Measurements from ENCODE around the gene TMEM108. TPM values are rescaled to one million over a fixed set of nuclear protein-coding genes. Genes with fewer than 3 reads are reported as not detected.

The TMEM108 gene
- total and polyA plus RNA-seq, 2 of the 4 experiments (the other 2 are of a cell fraction) = 0.18 to 2.2 TPM

DNA sequence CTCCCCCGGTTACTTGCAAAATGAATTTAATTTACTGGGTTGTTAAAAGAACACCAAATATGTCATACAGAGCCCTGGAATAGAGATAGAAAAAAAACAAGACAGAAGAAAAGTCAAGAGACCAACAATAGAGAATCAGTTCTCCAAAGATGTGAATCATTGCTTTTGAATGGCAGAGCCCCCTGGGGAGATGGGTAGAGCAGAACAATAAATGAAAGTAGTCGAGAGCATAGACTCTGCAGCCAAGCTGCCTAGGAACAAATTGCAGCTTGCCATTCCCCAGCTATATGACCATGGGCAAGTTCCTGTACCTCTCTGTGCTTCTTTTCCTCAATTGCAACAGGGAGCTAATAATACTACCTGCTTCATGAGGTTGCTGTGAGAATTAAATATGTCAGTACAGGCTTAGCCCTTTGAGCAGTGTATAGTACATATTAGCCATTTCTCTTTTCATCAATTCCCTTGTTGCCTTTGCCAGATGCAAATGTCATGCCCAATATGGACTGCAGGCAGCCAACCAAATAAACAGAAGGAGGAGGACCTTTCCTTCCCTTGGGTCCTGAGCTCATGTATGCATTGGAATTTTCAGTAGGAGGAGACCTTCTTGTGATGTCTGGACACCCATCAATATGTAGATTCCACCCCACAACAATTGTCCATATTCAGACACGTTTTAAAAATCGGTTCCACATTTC is 336.7 kb downstream of the TMEM108 start:
- no peak for TF ChIP-seq CTCF (conservative IDR thresholded peaks at IDR 0.05; ENCODE audit: low read depth, low read length)
- no peak for TF ChIP-seq RCOR1 (IDR thresholded peaks at IDR 0.05; ENCODE audit: insufficient replicate concordance, low read length)
- no peak for TF ChIP-seq NFE2L2 (IDR thresholded peaks at IDR 0.05; ENCODE audit: low read depth, low read length)
- no peak for TF ChIP-seq MAZ (IDR thresholded peaks at IDR 0.05; ENCODE audit: borderline replicate concordance, low read depth, low read length)
- TF ChIP-seq CHD1 (IDR thresholded peaks at IDR 0.05; ENCODE audit: low read depth, low read length) = no peak
- no peak for TF ChIP-seq RFX5 (IDR thresholded peaks at IDR 0.05; ENCODE audit: low read depth, low read length)
- no peak for TF ChIP-seq MAFK (IDR thresholded peaks at IDR 0.05; ENCODE audit: low read depth, low read length)
- no peak for TF ChIP-seq POLR2A (IDR thresholded peaks at IDR 0.05; ENCODE audit: low read depth, low read length)
- no peak for TF ChIP-seq FOS (IDR thresholded peaks at IDR 0.05; ENCODE audit: low read depth, low read length)
- TF ChIP-seq SMC3 (IDR thresholded peaks at IDR 0.05; ENCODE audit: low read depth, low read length) = no peak
- TF ChIP-seq RAD21 (IDR thresholded peaks at IDR 0.05; ENCODE audit: low read length) = no peak
- TF ChIP-seq USF2 (IDR thresholded peaks at IDR 0.05; ENCODE audit: low read depth, low read length) = no peak
- TF ChIP-seq BHLHE40 (IDR thresholded peaks at IDR 0.05; ENCODE audit: low read depth, low read length) = no peak
- TF ChIP-seq, protein P1, sequence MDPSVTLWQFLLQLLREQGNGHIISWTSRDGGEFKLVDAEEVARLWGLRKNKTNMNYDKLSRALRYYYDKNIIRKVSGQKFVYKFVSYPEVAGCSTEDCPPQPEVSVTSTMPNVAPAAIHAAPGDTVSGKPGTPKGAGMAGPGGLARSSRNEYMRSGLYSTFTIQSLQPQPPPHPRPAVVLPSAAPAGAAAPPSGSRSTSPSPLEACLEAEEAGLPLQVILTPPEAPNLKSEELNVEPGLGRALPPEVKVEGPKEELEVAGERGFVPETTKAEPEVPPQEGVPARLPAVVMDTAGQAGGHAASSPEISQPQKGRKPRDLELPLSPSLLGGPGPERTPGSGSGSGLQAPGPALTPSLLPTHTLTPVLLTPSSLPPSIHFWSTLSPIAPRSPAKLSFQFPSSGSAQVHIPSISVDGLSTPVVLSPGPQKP (IDR thresholded peaks at IDR 0.05; ENCODE audit: borderline replicate concordance, low read depth, low read length) = no peak
- TF ChIP-seq MXI1 (IDR thresholded peaks at IDR 0.05; ENCODE audit: borderline replicate concordance, low read depth, low read length) = no peak
- no peak for TF ChIP-seq CEBPB (IDR thresholded peaks at IDR 0.05; ENCODE audit: low read depth, low read length)
- intact Hi-C loops (cut with micrococcal nuclease) (no loop called here), in situ Hi-C loops (cut with MboI; ENCODE audit: low sequenced_read_pairs) (no loop called here), dilution Hi-C loops (cut with HindIII; ENCODE audit: low sequenced_read_pairs, unreplicated experiment) (no loop called here)
- Histone ChIP-seq H3K56ac (ENCODE audit: extremely low read depth, insufficient read depth, low read length) (no peak overlapping the region), H3K9me3 (ENCODE audit: control insufficient read depth, insufficient read depth, low read length) (no peaks in the 10 kb centered on the region), H3K27ac (ENCODE audit: insufficient read depth, low read length) (no peak overlapping the region), H3K18ac (ENCODE audit: low read depth, low read length) (no peak overlapping the region), H3K4me2 (ENCODE audit: low read depth, low read length) (no peak overlapping the region), H3K4me1 (ENCODE audit: control insufficient read depth, insufficient read depth, low read length) (no peaks in the 10 kb centered on the region), H4K5ac (ENCODE audit: low read depth, low read length) (no peak overlapping the region), H2BK15ac (ENCODE audit: low read depth, low read length) (no peak overlapping the region), H2AFZ (replicated peaks; ENCODE audit: low read length, poor library complexity) (no peak overlapping the region), H3K4ac (ENCODE audit: low read depth, low read length) (no peak overlapping the region), H2AK9ac (replicated peaks; ENCODE audit: low read depth, low read length, poor library complexity) (no peak overlapping the region), H3K79me1 (ENCODE audit: low read depth in 1 of 2, low read length in 2 of 2) (peaks cover 0 to 3% of the 10 kb centered on the region in 2 experiments; a peak in 1 of 4 replicates), H2AK5ac (ENCODE audit: low read depth, low read length) (no peak overlapping the region), H4K91ac (ENCODE audit: insufficient read depth, low read depth, low read length) (no peak overlapping the region), H3K36me3 (ENCODE audit: control insufficient read depth, insufficient read depth, low read length) (no peaks in the 10 kb centered on the region), H3K27me3 (ENCODE audit: control insufficient read depth, insufficient read depth, low read length) (no peaks in the 10 kb centered on the region), H3K4me3 (ENCODE audit: insufficient read depth, low read depth, low read length) (no peak overlapping the region), H3K9me1 (ENCODE audit: insufficient read depth, low read length) (no peaks in the 10 kb centered on the region), H4K8ac (ENCODE audit: low read depth in 2 of 2, low read length in 2 of 2) (no peak overlapping the region), H3K9ac (ENCODE audit: low read depth, low read length) (no peak overlapping the region), H3K14ac (replicated peaks; ENCODE audit: low read depth, low read length) (no peak overlapping the region; the same call in 1 of the 2 replicates), H2BK5ac (ENCODE audit: low read depth, low read length, poor library complexity, severe bottlenecking) (no peak overlapping the region), H4K20me1 (ENCODE audit: insufficient read depth, low read length) (no peaks in the 10 kb centered on the region), H3K23ac (ENCODE audit: low read depth, low read length) (no peak overlapping the region), H2BK120ac (ENCODE audit: low read depth, low read length) (no peak overlapping the region), H2BK20ac (ENCODE audit: low read depth, low read length) (no peak overlapping the region)
- POLR2A ChIA-PET (ENCODE audit: unreplicated experiment) = no interaction called here
- DNase-seq (no peak), ATAC-seq (ENCODE audit: low read depth) (no peak)
- WGBS, 2 experiments (ENCODE audit: extremely low coverage in 2 of 2, insufficient read length in 1 of 2) = no CpG with 5 or more reads among the region's 4 CpGs
- CTCF ChIA-PET = interaction anchor here (1.1 to 1.6 kb wide), 3 partner anchors 26 to 644 kb away, joined by 3 read pairs; no protein-coding TSS in a partner anchor
- no TSS peak for BruUV-seq (replicated peaks)
